HG02642 (cell line): ENCODE measurements around the gene SMG6.
"Not testable (repeated sequence)": the region's sequence is repeated elsewhere in the genome, so short reads cannot be mapped to it uniquely, and the experiment has no call there.

ENCODE experiments used
- ATAC-seq: cut with Tn5 transposase; IDR thresholded peaks from one replicate; pipeline ENCODE4 v1.9.1; 2021; ENCODE audit warnings: mild to moderate bottlenecking; ENCODE audit not compliant: unreplicated experiment, poor library complexity

Gene SMG6

DNA sequence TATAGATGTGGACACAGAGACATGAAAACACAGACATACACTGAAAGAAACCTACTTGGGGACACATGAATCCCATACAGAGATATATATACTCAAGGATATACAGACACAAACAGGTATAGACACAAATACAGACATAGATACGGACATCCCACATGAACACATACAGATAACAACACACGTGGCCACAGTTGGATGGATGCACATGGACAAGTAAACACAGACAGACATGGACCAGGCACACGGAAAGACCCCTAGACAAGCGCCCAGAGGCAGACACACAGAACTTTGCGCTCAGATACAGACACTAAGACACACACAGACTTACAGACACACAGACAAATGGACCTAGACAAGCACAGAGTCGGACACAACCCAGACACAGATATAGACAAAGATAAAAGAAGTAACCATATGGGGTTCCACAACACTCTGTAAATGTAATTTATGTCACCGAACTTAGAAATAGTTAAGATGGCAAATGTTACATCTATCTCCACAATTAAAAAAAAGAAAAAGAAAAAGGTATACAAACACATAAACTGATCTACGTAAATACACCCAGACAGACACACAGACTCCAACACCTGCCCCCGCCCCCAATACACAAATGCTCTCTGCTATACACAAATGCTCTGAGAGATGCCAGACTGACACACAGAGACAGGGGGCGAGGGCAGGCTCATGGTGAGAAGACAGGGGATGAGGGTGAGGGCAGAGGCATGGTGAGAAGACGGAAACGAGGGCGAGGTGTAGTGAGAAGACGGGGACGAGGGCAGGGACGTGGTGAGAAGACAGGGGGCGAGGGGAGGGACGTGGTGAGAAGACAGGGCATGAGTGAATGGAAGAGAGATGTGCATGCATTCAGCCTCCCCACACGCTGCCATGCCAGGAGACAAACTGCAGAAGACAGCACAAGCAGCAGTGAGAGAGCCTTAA, 118.3 kb downstream of the SMG6 start:
- no peak for ATAC-seq

DNA sequence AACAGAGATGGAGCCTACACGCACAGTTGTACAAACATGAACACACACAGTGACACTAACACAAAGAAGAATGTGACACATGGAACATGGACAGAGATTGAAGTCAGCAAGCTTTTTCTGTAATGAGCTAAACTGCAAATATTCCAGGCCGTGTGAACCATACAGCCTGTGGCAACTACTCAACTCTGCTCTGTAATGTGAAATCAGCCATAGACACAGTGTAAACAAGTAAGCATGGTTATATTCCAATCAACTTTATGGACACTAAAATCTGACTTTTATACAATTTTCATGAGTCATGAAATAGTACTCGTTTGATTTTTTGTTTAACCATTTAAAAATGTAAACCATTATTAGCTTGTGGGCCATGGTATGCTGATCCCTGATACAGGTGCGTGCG, 120.2 kb downstream of the SMG6 start:
- no peak for ATAC-seq

DNA sequence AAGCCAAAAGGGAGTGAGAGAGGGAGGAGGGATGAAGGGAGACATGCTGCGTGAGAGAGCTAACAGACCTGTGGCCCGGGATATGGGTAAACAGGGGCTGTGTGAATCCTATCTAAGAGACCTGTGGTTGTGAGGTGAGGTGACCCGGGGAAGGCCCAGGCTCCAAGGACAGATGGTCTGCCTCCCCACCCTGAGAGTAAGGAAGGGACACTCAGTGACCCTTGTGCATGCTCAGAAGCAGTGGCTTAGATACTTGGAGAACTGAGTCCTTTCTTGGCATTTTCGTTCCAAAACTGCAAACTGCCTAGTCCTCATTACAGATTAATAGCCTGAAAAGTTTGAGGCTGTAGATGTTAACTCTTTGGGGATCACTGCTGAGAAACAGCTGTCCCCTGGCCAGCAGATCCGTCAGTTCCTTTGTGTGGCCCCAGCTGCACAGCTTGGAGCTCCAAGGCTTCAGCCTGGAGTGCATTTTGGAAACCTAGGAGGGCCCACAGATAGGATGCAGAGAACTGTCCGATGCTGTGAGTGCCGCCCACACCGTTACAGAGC, 121.6 kb downstream of the SMG6 start:
- ATAC-seq, result no peak

DNA sequence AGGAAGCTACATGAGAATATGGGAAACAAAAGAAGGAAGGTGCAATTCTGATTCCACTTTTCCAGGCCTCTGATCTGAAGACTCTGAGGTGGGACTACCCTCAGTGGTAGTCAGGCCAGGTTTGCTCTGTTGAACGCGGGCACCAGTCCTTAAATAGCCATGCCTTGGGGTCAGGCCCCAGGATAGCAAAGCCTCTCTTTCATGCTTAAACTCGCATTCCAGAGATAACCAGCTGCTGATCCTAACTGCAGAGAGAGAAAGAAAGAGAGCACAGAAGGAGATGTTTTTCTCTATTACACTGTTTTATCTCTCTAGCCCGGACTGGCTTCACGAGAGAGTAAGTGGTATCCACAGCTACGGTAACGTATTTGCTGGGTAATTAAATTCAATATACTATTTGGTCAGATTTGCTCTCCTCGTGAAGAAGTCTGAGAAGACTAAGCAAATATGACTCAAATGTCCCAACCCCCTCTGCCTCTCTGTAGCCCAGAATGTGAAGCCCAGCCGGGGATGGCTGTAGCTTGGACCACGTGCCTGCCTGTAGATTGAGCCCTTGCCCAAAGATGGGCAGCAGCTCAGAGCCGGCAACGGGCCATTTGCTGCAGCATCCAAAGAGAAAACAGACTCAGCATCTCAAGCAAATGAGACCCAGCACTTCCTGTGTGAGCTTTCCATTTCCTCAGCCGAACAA, 122.2 kb downstream of the SMG6 start:
- ATAC-seq, result no peak

DNA sequence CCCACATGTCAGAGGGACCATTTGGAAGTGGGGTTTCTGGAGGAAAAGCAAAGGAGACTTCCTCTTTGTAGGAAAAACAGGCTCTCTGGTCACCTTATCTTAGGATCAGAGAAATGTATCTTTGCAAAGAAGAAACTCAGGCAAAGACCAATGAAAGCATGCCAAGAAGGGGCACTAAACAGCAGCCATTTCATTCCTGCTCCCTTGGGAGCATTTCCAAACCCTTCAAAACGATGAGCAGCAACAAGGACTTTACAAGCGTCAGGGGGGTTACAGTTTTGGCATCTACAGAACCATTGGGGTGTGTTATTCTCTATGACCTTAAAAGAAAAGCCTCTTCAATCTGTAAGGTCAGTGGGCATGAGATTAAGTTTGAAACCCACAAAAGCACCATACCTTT, 122.8 kb downstream of the SMG6 start:
- no peak for ATAC-seq

DNA sequence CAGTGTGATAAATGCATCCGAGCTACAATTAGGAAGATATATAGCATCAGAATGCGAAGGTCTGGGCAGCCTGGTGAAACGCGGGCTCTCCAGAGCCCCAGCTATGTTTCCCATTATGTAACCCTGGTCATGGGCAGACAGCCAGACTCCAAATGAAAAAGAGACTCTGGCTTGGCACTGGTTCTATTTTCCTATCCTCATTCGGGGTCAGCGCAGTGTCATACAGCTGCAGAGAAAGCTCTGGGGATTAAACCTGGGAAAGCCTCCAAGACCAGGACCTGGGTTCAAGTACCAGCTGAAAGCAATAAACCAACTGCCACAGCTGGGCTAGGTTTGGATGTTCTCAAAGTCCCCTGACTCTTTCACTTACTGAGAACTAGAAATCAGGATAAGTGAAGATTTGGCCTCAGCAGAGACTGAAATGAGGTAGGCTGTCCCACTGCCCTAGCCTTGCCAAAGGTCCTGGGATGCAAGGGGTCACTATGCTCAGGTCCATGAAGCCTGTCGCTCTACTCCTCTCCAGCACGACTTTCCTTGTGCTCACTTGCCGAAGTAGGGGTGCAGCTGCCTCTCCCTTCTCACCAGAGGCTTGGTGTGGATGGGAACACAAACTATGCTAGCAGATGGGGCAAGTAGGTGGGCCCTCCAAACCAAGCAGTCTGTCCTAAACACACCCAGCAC, 123.8 kb downstream of the SMG6 start:
- ATAC-seq, result no peak

DNA sequence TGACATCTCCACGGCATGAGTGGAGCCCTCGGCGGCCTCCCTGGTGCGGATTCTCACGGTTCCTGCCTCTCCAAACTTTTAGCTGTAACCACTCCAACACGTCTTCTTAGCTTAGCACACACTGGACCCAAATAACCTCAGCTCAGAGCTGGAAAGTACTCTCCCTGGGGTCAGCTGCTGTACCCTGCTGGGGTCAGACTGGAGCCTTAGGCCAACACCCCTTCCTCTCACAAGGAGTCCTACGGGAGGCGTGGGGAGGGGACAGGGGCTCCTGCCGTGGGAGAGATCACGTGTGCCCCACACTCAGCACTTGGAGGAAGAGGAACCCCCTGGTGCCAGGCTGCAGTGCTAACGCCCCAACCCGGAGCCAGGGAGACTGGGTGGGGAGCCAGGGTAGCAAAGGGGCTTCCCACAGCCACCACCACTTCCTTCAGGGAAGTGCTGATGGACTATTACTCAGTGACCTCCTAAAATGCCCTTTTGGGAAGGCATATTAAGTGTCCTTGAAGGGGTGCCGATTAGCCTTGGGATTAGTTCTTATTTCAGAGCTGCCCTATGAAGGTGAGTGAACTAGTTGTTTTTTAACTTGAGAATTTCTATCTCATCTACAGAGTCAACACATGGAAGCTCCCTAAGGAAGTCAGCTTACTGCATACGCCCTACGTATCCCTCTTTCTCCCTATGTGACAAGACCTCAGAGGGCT, 124.6 kb downstream of the SMG6 start:
- no peak for ATAC-seq

DNA sequence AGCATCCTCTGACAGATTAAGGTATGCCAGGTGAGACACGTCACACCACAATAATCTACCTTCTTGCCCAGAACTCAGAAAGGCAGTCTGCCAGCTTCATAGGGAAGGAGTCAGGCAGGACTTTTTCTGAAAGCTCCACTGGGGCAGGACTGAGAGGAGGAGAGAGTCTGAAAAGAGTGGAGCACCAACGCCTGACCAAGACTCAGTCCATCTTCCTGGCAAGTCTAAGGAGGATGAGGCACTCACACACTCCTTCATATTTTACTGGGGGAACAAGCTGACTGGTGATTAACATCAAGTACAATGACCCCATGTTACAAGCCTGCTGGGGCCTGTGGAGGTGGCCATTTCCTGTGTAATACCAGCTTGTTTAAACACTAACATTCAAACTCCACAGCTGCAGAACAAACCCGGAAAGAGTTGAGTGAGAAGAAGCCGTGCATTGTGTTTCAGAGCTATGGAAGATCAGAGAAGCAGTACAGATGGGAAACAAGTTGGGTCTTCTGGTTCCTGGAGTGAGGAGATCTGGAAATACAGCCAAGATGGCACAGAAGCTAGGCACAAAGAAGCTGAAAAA, 126.3 kb downstream of the SMG6 start:
- ATAC-seq, result no peak

DNA sequence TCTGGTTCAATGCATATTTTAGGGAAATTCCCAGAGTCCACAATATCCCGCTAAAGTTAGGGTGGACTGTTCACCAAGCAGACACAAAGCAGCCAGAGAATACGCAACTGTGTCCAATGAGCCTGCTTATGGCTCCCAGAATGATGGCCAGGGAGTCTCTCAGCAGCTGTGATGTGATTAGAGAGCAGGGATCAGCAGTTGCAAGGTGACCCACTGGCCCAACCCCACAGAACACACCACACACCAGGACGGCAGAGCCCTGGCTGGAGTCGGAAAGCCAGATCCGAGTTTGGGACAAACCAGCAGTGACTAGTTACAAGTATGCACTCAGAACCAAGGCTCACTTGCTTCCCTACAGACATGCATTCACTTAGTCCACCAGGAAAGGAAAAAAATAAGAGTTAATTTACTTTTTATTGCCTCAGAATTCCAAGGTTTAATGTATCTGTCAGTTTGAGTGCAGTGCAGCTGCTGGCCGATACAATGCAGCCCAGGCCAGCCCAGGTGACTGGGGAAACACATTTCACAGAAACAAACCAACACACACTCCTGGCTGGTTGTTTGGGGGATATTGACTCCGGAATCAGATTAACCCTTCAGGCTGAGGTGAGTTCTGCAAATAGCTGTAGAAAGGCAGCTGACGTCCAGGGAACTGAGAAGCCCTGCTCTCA, 127.0 kb downstream of the SMG6 start:
- ATAC-seq, result no peak

DNA sequence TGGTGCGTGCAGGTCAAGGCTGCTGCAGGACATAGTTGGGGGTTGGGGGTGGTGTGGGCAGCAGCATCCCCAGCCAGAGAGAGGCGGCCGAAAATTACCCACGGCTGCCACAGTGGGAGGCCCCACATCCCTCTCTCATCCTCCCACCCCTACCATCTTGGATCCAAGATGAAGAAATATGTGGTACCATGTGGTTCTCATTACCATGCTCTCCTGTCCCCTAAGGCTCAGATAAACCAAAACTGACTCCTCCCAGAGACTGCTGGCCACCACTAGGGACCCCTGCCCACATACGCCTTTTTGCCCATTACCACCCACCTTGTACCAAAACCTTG, 128.3 kb downstream of the SMG6 start:
- no peak for ATAC-seq

DNA sequence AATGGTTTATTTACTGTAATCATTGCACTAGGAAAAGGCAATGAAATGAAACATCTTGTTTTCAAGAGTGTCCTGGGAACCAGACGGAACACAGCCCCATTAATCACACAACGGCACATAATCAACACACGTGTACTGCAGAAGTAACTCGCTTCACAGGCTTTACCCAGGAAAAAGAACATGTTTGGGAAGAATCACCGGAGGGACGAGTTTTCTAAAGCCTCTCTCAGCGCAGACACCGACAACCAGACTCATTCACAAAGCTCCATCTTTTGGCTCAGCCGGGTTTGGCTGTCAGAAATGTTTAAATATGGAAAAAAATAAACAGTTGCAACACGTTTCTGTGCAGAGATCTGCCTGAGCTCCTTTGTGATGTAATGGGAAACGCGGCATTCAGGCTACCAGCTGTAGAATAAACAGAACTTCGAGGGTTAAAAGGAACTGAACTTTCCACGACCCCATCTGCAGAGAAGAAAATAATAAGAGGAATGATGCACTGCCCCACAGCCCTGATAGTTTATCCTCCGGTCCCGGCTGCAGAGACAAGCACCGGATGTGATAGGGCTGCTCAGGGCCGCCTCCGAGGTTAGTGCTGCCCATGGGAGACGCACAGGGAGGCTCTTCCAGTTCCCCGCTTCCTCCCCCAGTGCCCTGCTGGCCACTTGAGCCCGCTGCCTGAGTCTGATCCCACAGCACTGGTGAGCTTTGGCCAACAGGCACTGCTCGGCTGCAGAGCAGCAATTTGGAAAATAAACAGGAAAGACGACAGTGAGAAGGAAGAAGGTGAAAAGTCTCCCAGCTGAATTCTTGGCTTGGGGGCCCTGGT, 128.9 kb downstream of the SMG6 start:
- no peak for ATAC-seq

DNA sequence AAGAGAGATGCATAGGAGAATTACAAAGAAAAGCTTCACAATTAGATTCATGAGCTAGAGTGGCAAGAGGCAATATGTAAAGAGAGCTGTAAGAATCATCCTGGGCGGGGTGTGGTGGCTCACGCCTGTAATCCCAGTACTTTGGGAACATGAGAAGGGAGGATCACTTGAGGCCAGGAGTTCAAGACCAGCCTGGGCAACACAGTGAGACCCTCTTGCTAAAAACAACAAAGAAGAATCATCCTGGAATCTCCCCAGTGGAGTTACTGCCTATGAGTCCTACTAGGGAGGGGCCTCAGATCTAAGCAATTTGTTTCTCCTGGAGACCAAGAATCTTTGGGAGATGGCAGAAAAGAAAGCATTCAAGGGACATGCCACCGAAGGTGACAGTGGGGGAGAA, 129.6 kb downstream of the SMG6 start:
- ATAC-seq, result no peak

DNA sequence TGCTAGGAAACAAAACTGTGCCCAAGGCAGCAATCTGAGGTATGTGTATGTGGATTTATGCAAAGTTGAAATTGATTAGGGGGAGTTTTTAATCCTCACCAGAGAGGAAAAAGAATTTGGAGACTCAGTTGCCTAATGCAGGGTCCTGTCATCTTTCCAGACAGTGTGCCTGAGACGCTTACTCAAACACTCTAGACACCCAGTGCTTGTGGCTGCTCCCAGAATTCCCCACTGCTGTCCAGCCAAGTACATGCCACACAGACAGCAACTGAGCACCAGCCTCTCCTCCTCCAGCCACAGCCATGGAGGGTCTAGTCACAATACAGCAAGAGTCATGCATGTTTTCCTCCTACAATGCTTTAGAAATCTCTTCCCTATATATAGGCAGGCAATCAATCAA, 130.6 kb downstream of the SMG6 start:
- ATAC-seq, result no peak

DNA sequence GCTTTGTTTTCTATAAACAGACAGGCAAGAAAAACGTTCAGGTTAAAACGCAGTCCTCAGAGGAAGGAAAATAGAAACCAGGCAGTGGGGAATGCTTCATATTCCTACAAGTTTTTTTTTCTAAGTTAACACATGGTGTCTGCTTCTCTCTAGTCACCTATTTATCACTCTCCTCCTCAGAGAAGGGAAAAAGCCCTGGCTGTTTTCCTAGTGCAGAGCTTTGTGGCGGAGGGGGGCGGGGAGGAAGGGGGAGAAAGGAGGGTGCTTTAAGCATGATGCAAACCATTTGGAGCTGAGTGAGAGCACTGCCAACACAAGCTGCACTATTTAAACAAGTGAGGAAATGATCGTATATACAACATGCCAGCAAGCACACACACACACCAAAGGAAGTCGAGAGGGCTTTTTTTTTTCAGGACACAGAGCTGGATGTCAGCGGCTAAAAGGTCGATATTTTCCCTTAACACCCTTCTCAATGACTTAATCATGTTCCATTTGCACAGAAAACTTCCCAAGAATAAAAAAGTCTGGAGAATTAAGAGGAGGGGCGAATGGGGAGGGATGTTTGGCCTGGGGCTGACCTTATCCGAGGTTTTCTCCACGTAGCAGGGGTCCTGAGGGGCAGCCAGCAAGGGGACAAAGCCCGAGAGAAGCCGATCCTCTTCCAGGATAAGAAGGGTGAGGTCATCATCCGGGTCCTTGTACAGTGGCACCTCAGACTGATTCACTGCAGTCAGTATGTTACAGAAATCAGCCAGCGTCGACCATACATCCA, 131.3 kb downstream of the SMG6 start:
- ATAC-seq, result no peak

DNA sequence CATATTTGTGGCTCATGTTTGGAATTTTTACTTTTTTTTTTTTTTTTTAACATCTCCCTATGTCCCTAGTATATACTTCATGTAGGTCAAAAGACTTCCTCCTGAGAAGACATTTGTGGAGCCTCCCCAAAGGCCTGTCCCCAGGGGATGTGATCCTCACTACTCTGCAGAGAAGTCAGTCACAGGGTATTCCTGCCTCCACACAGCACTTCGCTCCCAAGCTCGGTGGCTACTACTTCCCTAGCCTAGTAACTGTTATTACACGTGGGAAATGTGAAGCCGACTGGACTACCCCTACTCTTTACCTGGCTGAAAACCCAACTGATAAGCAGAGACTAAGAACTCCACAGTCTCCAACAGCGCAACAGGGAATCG, 131.9 kb downstream of the SMG6 start:
- ATAC-seq, result no peak

DNA sequence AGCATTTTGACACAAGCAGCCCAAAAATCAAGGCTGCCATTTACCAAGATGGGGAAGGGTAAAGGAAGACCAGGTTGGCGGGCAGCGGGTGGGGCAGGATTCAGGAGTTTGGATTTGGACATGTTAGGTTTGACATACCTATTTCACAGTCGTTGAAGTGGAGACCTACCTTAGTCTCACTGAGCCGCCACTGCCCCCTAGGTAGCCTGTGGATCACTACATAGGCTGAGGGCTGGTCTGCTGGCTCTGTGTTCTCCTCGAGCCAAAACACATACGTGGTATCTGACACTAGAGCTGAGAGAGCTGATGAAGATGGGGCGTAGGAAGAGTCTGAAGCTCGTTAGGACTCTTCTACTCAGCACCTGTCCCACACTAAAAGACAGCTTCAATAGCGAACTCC, 133.6 kb downstream of the SMG6 start:
- ATAC-seq, result no peak

DNA sequence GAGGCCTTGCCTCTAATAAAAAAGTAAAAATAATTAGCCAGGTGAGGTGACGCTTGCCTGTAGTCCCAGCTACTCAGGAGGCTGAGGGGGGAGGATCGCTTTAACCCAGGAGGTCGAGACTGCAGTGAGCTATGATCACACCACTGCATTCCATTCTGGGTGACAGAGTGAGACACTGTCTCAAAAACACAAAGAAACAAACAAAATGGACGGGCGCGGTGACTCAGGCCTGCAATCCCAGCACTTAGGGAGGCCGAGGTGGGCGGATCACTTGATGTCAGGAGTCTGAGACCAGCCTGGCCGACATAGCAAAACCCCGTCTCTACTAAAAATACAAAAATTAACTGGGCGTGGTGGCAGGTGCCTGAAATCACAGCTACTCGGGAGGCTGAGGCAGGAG, 137.9 kb downstream of the SMG6 start:
- ATAC-seq, result not testable (repeated sequence)

DNA sequence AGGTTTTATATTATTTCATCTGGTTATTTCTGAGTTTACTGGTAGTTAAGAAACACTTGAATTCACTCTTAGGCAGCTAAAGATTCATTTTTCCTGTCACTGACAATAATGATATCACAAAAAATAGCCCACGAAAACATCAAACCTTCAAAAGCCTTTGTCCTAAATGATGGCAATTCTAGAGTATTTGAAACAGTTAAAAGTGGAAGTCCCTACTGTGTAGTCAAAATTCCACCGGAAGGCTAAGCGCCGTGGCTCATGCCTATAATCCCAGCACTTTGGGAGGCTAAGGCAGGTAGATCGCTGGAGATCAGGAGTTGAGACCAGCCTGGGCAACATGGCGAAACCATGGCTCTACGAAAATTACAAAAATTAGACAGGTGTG, 145.2 kb downstream of the SMG6 start:
- ATAC-seq, result no peak
